ENCODE results near the gene PLRG1. TPM values are rescaled to one million over a fixed set of nuclear protein-coding genes. Genes with fewer than 3 reads are reported as not detected.
A peak's percentile ranks its signal among the peaks of the same experiment; 100 is the strongest.

The PLRG1 gene
- total and polyA plus RNA-seq, 8 donors, result 58.0 to 120 (median 96.6) TPM

GRCh38 chr4:154511981-154512380 is 38.2 kb downstream of the PLRG1 start:
- Histone ChIP-seq H3K4me1 (no peaks in the 10 kb centered on the region), H3K27me3 (peaks cover 0 to under 1% of the 10 kb centered on the region in 2 donors), H3K9me3 (no peaks in the 10 kb centered on the region), H3K27ac (no peak overlapping the region), H3K4me3 (no peak overlapping the region), H3K36me3 (no peaks in the 10 kb centered on the region)
- DNase-seq (no peak), ATAC-seq (no peak)
- no peak for TF ChIP-seq CTCF (IDR thresholded peaks at IDR 0.05)
- intact Hi-C loops (cut with DNase I), result no loop called here

GRCh38 chr4:154511548-154511947 is 38.7 kb downstream of the PLRG1 start:
- intact Hi-C loops (cut with DNase I), result no loop called here
- ATAC-seq (no peak), DNase-seq (no peak)
- no peaks in the 10 kb centered on the region for H3K36me3 ChIP-seq
- no peak overlapping the region for H3K4me3 ChIP-seq
- H3K4me1 ChIP-seq, result no peaks in the 10 kb centered on the region
- no peak for TF ChIP-seq CTCF (IDR thresholded peaks at IDR 0.05)
- no peaks in the 10 kb centered on the region for H3K27me3 ChIP-seq
- H3K27ac ChIP-seq, result no peak overlapping the region
- H3K9me3 ChIP-seq, result no peaks in the 10 kb centered on the region

GRCh38 chr4:154507156-154507555 is 43.0 kb downstream of the PLRG1 start:
- no peaks in the 10 kb centered on the region for H3K36me3 ChIP-seq
- H3K27me3 ChIP-seq, result peaks cover 0 to 16% of the 10 kb centered on the region in 2 donors
- intact Hi-C loops (cut with DNase I), result no loop called here
- no peak overlapping the region for H3K27ac ChIP-seq
- H3K9me3 ChIP-seq, result no peaks in the 10 kb centered on the region
- no peak overlapping the region for H3K4me3 ChIP-seq
- DNase-seq, result no peak
- H3K4me1 ChIP-seq, result no peaks in the 10 kb centered on the region
- no peak for TF ChIP-seq CTCF (IDR thresholded peaks at IDR 0.05)
- ATAC-seq, result peak; percentile 70

GRCh38 chr4:154506253-154506652 is 43.9 kb downstream of the PLRG1 start:
- Histone ChIP-seq H3K4me3 (no peak overlapping the region), H3K9me3 (no peaks in the 10 kb centered on the region), H3K27ac (no peak overlapping the region), H3K27me3 (peaks cover 0 to 20% of the 10 kb centered on the region in 2 donors), H3K4me1 (no peaks in the 10 kb centered on the region), H3K36me3 (no peaks in the 10 kb centered on the region)
- ATAC-seq (peak; percentile 80), DNase-seq (peak in 2 of 4 donors; percentile 54 to 75)
- TF ChIP-seq CTCF (IDR thresholded peaks at IDR 0.05), result peak in 1 of 2 donors; percentile 29
- intact Hi-C loops (cut with DNase I), result no loop called here

GRCh38 chr4:154503598-154503997 is 46.6 kb downstream of the PLRG1 start:
- DNase-seq (no peak), ATAC-seq (no peak)
- peak in 1 of 2 donors; percentile 17 for TF ChIP-seq CTCF (IDR thresholded peaks at IDR 0.05)
- no peaks in the 10 kb centered on the region for H3K4me1 ChIP-seq
- no peaks in the 10 kb centered on the region for H3K9me3 ChIP-seq
- no peaks in the 10 kb centered on the region for H3K36me3 ChIP-seq
- H3K27ac ChIP-seq, result no peak overlapping the region
- intact Hi-C loops (cut with DNase I), result no loop called here
- peaks cover 0 to 28% of the 10 kb centered on the region in 2 donors for H3K27me3 ChIP-seq
- H3K4me3 ChIP-seq, result no peak overlapping the region

All from left lung (tissue), 10 donors.